ENCODE measurements around the gene BEND7. TPM values are rescaled to one million over a fixed set of nuclear protein-coding genes. Genes with fewer than 3 reads are reported as not detected.

The BEND7 gene
- total RNA-seq, 4 donors from 2014 or later: 9.7 to 22.2 (median 14.3) TPM

- DNase-seq (ENCODE audit: low spot score) (no peak), ATAC-seq (ENCODE audit: low FRiP score) (no peak)
- TF ChIP-seq CTCF (IDR thresholded peaks at IDR 0.05): no peak
Observed at GRCh38 chr10:13458687-13459012, 70.2 kb downstream of the BEND7 start.

- ATAC-seq (ENCODE audit: low FRiP score) (no peak), DNase-seq (ENCODE audit: low spot score) (no peak)
- TF ChIP-seq CTCF (IDR thresholded peaks at IDR 0.05): no peak
Observed at GRCh38 chr10:13457958-13458686, 70.7 kb downstream of the BEND7 start.

- no peak for DNase-seq (ENCODE audit: low spot score)
- no peak for ATAC-seq (ENCODE audit: low FRiP score)
- TF ChIP-seq CTCF (IDR thresholded peaks at IDR 0.05): no peak
Observed at GRCh38 chr10:13453896-13454295, 74.9 kb downstream of the BEND7 start.

GRCh38 chr10:13450069-13450468 lies 78.7 kb downstream of the BEND7 start:
- no peak for TF ChIP-seq CTCF (IDR thresholded peaks at IDR 0.05)
- ATAC-seq (ENCODE audit: low FRiP score): no peak

GRCh38 chr10:13449296-13449695 lies 79.5 kb downstream of the BEND7 start:
- no peak for TF ChIP-seq CTCF (IDR thresholded peaks at IDR 0.05)
- ATAC-seq (ENCODE audit: low FRiP score) (no peak), DNase-seq (ENCODE audit: low spot score) (no peak)

More at GRCh38 chr10:13450069-13450468, 78.7 kb downstream of the BEND7 start:
- DNase-seq (ENCODE audit: low spot score): no peak

GRCh38 chr10:13448216-13448615 lies 80.6 kb downstream of the BEND7 start:
- TF ChIP-seq CTCF (IDR thresholded peaks at IDR 0.05): no peak
- DNase-seq (ENCODE audit: low spot score): no peak
- ATAC-seq (ENCODE audit: low FRiP score): no peak

- ATAC-seq (ENCODE audit: low FRiP score): no peak
- no peak for DNase-seq (ENCODE audit: low spot score)
- TF ChIP-seq CTCF (IDR thresholded peaks at IDR 0.05): no peak
Observed at GRCh38 chr10:13445656-13446400, 83.0 kb downstream of the BEND7 start.

All from omental fat pad (tissue), 4 donors.